GM23338 (cell line): ENCODE results near the gene RTP5. TPM values are rescaled to one million over a fixed set of nuclear protein-coding genes. Genes with fewer than 3 reads are reported as not detected.
A peak's percentile ranks its signal among the peaks of the same experiment; 100 is the strongest.

Source experiments
- ATAC-seq: fragments of 200-7000 bp; cut with Tn5 transposase; 3 replicates; pipeline ENCODE4 v1.9.1; 2020
- DNase-seq: peaks from one replicate; pipeline ENCODE4 v3.0.0-alpha.2; 2015; ENCODE audit warnings: low spot score
- H2AFZ ChIP-seq: fragments of 200-600 bp; sonication (generic); 2 replicates; pipeline ENCODE4 v1.8.0; 2016; ENCODE audit warnings: antibody characterized with exemption, mild to moderate bottlenecking, moderate library complexity
- H3F3A ChIP-seq: fragments of 200-600 bp; sonication (generic); replicated peaks from 2 replicates; pipeline ENCODE4 v1.8.0; 2017; ENCODE audit warnings: antibody characterized with exemption, mixed run types, low read depth
- H3K27ac ChIP-seq: fragments of 200-600 bp; sonication (generic); 2 replicates; pipeline ENCODE4 v1.6.1; 2016; ENCODE audit warnings: low read depth
- H3K27me3 ChIP-seq: fragments of 200-600 bp; sonication (generic); 2 replicates; pipeline ENCODE4 v1.8.0; 2016; ENCODE audit warnings: mild to moderate bottlenecking, mixed run types, moderate library complexity; ENCODE audit not compliant: insufficient read depth
- H3K36me3 ChIP-seq: fragments of 200-600 bp; sonication (generic); 2 replicates; pipeline ENCODE4 v1.8.0; 2016; ENCODE audit warnings: mild to moderate bottlenecking; ENCODE audit not compliant: insufficient read depth
- H3K4me1 ChIP-seq: fragments of 200-600 bp; sonication (generic); 2 replicates; pipeline ENCODE4 v1.8.0; 2016; ENCODE audit warnings: mild to moderate bottlenecking, moderate library complexity; ENCODE audit not compliant: insufficient read depth
- H3K4me2 ChIP-seq: fragments of 200-600 bp; sonication (generic); 2 replicates; pipeline ENCODE4 v1.7.1; 2017; ENCODE audit warnings: mixed run types
- H3K4me3 ChIP-seq: fragments of 200-600 bp; sonication (generic); 2 replicates; pipeline ENCODE4 v1.6.1; 2016; ENCODE audit warnings: mixed run types
- H3K79me2 ChIP-seq: fragments of 200-600 bp; sonication (generic); replicated peaks from 2 replicates; pipeline ENCODE4 v1.8.0; 2017; ENCODE audit warnings: mild to moderate bottlenecking; ENCODE audit not compliant: insufficient read depth
- H3K9me2 ChIP-seq: fragments of 200-600 bp; sonication (generic); 2 replicates; pipeline ENCODE4 v1.8.0; 2017; ENCODE audit not compliant: insufficient read depth
- H4K20me1 ChIP-seq: fragments of 200-600 bp; sonication (generic); replicated peaks from 2 replicates; pipeline ENCODE4 v1.8.0; 2017; ENCODE audit warnings: mild to moderate bottlenecking; ENCODE audit not compliant: insufficient read depth
- H3K27ac Mint-ChIP-seq: 2 replicates; pipeline ENCODE4 v1.8.0; 2020; ENCODE audit warnings: inconsistent platforms, mild to moderate bottlenecking, moderate library complexity, mixed read lengths
- H3K27me3 Mint-ChIP-seq: 3 replicates; pipeline ENCODE4 v1.8.0; 2022; ENCODE audit warnings: low read depth, mild to moderate bottlenecking, moderate library complexity, mixed read lengths, inconsistent platforms; ENCODE audit not compliant: insufficient read depth, poor library complexity
- H3K36me3 Mint-ChIP-seq: 3 replicates; pipeline ENCODE4 v1.8.0; 2021; ENCODE audit warnings: low read depth, mild to moderate bottlenecking, inconsistent platforms, moderate library complexity, mixed read lengths
- H3K4me1 Mint-ChIP-seq: 3 replicates; pipeline ENCODE4 v1.8.0; 2020; ENCODE audit warnings: mild to moderate bottlenecking, inconsistent platforms, mixed read lengths
- H3K4me3 Mint-ChIP-seq: 3 replicates; pipeline ENCODE4 v1.8.0; 2021; ENCODE audit warnings: moderate library complexity, mild to moderate bottlenecking, inconsistent platforms, mixed read lengths
- H3K9me3 Mint-ChIP-seq: 3 replicates; pipeline ENCODE4 v1.8.0; 2020; ENCODE audit warnings: moderate library complexity, mild to moderate bottlenecking, inconsistent platforms, mixed read lengths
- CREB1 ChIP-seq: fragments of 250-450 bp; sonication (Bioruptor Pico); IDR thresholded peaks from 2 replicates; pipeline ENCODE4 v1.5.0; 2020; ENCODE audit warnings: low read depth, mild to moderate bottlenecking, moderate library complexity
- EZH2 ChIP-seq: fragments of 200-600 bp; sonication (generic); IDR thresholded peaks from one replicate; pipeline ENCODE4 v1.8.0; 2017; ENCODE audit warnings: antibody characterized with exemption, mild to moderate bottlenecking, low read depth; ENCODE audit not compliant: unreplicated experiment
- EZH2phosphoT487 ChIP-seq: fragments of 200-600 bp; sonication (generic); IDR thresholded peaks from one replicate; pipeline ENCODE4 v1.8.1; 2018; ENCODE audit warnings: antibody characterized with exemption; ENCODE audit not compliant: unreplicated experiment
- JUNB ChIP-seq: IDR thresholded peaks from one replicate; pipeline ENCODE4 v1.6.1; 2016; ENCODE audit warnings: antibody characterized with exemption; ENCODE audit not compliant: unreplicated experiment
- NANOG ChIP-seq: IDR thresholded peaks from 2 replicates; pipeline ENCODE4 v1.6.1; 2016; ENCODE audit warnings: antibody characterized with exemption, borderline replicate concordance
- POLR2AphosphoS5 ChIP-seq: IDR thresholded peaks from 2 replicates; pipeline ENCODE4 v1.6.1; 2016; ENCODE audit warnings: antibody characterized with exemption, low read depth
- STAT1 ChIP-seq: IDR thresholded peaks from one replicate; pipeline ENCODE4 v1.6.1; 2016; ENCODE audit warnings: antibody characterized with exemption; ENCODE audit not compliant: unreplicated experiment
- ZNF114 ChIP-seq: fragments of 250-450 bp; sonication (Bioruptor Pico); IDR thresholded peaks from 2 replicates; pipeline ENCODE4 v1.5.0; 2020; ENCODE audit warnings: mild to moderate bottlenecking, moderate library complexity
- ZNF331 ChIP-seq: fragments of 250-450 bp; sonication (Bioruptor Pico); IDR thresholded peaks from 2 replicates; pipeline ENCODE4 v1.5.0; 2020; ENCODE audit warnings: low read depth, mild to moderate bottlenecking, moderate library complexity
- polyA plus RNA-seq: library from polyadenylated mRNA; unstranded; fragments of >200 nt; fragmentation: Nextera tagmentation; extraction: Ambion mirVana; gene quantifications from 2 replicates; pipeline ENCODE4 v1.2.1, GENCODE V29; 2016
- total RNA-seq: library from RNA; depleted of rRNA; stranded (reverse); fragments of >200 nt; shearing (Covaris generic); gene quantifications from 2 replicates; pipeline ENCODE4 v1.2.3, GENCODE V29; 2014
- TF ChIP-seq, protein P1 (sequence below), 2 experiments: fragments of 200-600 bp in 1 of 2; sonication (generic) in 1 of 2; conservative IDR thresholded peaks; 2 replicates each; pipeline versions ENCODE4 v1.5.1 to v1.6.1; 2016 to 2017; ENCODE audit warnings: antibody characterized with exemption in 2 of 2, low read depth in 2 of 2, mild to moderate bottlenecking in 2 of 2, moderate library complexity in 1 of 2
- TF ChIP-seq, protein P2 (sequence below): IDR thresholded peaks from 2 replicates; pipeline ENCODE4 v1.6.1; 2016; ENCODE audit warnings: antibody characterized with exemption
- TF ChIP-seq, protein P3 (sequence below): IDR thresholded peaks from one replicate; pipeline ENCODE4 v1.6.1; 2018; ENCODE audit warnings: antibody characterized with exemption; ENCODE audit not compliant: unreplicated experiment
- TF ChIP-seq, protein P4 (sequence below): fragments of 250-450 bp; sonication (Bioruptor Pico); IDR thresholded peaks from 2 replicates; pipeline ENCODE4 v1.5.0; 2020; ENCODE audit warnings: mild to moderate bottlenecking, moderate library complexity

RTP5 gene
- total and polyA plus RNA-seq, 2 experiments from 2014 or later: not detected

DNA sequence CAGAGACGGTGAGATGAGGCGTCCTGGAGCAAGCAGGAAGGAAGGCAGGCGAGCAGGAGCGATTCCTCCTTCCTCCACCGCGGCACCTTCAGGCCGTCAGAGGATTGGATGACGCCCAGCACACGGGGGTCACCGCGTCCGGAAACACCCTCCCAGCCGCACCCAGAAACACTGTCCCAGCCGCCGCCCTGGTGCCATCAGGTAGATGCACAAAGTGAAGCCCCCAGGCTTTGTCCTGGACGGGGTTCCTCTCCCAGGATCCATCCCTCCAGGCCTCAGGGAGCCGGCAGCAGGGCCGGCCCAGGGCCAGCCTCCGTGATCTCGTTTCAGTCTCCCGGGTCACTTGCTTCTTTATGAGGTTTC, 31.5 kb downstream of the RTP5 start:
- Histone ChIP-seq H3K4me3 (peak overlapping the region; percentile 50; the same call in 1 of the 2 replicates), H4K20me1 (no peaks in the 10 kb centered on the region), H3K9me2 (no peaks in the 10 kb centered on the region), H3K27me3 (no peaks in the 10 kb centered on the region), H3K4me1 (peaks cover 13% of the 10 kb centered on the region; the same call in 1 of the 2 replicates), H2AFZ (no peak overlapping the region), H3K27ac (0 out of 2 replicates have a peak overlapping the region, but pooled peaks have one; percentile 69), H3K4me2 (peak overlapping the region; percentile 75), H3K79me2 (no peaks in the 10 kb centered on the region), H3F3A (peaks cover 8% of the 10 kb centered on the region), H3K36me3 (no peaks in the 10 kb centered on the region)
- H3K27me3 Mint-ChIP-seq: peaks cover 30% of the 10 kb centered on the region
- H3K4me1 Mint-ChIP-seq: peaks cover 25% of the 10 kb centered on the region
- DNase-seq (no peak), ATAC-seq (no peak)
- no peak for TF ChIP-seq STAT1
- TF ChIP-seq ZNF114 (CRISPR knock-in tag): no peak
- no peak for TF ChIP-seq ZNF331 (CRISPR knock-in tag)
- no peak for TF ChIP-seq NANOG
- TF ChIP-seq EZH2: no peak
- TF ChIP-seq, protein P1, sequence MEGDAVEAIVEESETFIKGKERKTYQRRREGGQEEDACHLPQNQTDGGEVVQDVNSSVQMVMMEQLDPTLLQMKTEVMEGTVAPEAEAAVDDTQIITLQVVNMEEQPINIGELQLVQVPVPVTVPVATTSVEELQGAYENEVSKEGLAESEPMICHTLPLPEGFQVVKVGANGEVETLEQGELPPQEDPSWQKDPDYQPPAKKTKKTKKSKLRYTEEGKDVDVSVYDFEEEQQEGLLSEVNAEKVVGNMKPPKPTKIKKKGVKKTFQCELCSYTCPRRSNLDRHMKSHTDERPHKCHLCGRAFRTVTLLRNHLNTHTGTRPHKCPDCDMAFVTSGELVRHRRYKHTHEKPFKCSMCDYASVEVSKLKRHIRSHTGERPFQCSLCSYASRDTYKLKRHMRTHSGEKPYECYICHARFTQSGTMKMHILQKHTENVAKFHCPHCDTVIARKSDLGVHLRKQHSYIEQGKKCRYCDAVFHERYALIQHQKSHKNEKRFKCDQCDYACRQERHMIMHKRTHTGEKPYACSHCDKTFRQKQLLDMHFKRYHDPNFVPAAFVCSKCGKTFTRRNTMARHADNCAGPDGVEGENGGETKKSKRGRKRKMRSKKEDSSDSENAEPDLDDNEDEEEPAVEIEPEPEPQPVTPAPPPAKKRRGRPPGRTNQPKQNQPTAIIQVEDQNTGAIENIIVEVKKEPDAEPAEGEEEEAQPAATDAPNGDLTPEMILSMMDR (conservative IDR thresholded peaks at IDR 0.05; ENCODE audit: low read depth in 2 of 2): no peak
- TF ChIP-seq, protein P2, sequence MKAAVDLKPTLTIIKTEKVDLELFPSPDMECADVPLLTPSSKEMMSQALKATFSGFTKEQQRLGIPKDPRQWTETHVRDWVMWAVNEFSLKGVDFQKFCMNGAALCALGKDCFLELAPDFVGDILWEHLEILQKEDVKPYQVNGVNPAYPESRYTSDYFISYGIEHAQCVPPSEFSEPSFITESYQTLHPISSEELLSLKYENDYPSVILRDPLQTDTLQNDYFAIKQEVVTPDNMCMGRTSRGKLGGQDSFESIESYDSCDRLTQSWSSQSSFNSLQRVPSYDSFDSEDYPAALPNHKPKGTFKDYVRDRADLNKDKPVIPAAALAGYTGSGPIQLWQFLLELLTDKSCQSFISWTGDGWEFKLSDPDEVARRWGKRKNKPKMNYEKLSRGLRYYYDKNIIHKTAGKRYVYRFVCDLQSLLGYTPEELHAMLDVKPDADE: no peak
- TF ChIP-seq, protein P3, sequence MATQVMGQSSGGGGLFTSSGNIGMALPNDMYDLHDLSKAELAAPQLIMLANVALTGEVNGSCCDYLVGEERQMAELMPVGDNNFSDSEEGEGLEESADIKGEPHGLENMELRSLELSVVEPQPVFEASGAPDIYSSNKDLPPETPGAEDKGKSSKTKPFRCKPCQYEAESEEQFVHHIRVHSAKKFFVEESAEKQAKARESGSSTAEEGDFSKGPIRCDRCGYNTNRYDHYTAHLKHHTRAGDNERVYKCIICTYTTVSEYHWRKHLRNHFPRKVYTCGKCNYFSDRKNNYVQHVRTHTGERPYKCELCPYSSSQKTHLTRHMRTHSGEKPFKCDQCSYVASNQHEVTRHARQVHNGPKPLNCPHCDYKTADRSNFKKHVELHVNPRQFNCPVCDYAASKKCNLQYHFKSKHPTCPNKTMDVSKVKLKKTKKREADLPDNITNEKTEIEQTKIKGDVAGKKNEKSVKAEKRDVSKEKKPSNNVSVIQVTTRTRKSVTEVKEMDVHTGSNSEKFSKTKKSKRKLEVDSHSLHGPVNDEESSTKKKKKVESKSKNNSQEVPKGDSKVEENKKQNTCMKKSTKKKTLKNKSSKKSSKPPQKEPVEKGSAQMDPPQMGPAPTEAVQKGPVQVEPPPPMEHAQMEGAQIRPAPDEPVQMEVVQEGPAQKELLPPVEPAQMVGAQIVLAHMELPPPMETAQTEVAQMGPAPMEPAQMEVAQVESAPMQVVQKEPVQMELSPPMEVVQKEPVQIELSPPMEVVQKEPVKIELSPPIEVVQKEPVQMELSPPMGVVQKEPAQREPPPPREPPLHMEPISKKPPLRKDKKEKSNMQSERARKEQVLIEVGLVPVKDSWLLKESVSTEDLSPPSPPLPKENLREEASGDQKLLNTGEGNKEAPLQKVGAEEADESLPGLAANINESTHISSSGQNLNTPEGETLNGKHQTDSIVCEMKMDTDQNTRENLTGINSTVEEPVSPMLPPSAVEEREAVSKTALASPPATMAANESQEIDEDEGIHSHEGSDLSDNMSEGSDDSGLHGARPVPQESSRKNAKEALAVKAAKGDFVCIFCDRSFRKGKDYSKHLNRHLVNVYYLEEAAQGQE: no peak
- no peak for TF ChIP-seq CREB1
- no peak for TF ChIP-seq JUNB
- no peak for TF ChIP-seq EZH2phosphoT487
- TF ChIP-seq, protein P4, sequence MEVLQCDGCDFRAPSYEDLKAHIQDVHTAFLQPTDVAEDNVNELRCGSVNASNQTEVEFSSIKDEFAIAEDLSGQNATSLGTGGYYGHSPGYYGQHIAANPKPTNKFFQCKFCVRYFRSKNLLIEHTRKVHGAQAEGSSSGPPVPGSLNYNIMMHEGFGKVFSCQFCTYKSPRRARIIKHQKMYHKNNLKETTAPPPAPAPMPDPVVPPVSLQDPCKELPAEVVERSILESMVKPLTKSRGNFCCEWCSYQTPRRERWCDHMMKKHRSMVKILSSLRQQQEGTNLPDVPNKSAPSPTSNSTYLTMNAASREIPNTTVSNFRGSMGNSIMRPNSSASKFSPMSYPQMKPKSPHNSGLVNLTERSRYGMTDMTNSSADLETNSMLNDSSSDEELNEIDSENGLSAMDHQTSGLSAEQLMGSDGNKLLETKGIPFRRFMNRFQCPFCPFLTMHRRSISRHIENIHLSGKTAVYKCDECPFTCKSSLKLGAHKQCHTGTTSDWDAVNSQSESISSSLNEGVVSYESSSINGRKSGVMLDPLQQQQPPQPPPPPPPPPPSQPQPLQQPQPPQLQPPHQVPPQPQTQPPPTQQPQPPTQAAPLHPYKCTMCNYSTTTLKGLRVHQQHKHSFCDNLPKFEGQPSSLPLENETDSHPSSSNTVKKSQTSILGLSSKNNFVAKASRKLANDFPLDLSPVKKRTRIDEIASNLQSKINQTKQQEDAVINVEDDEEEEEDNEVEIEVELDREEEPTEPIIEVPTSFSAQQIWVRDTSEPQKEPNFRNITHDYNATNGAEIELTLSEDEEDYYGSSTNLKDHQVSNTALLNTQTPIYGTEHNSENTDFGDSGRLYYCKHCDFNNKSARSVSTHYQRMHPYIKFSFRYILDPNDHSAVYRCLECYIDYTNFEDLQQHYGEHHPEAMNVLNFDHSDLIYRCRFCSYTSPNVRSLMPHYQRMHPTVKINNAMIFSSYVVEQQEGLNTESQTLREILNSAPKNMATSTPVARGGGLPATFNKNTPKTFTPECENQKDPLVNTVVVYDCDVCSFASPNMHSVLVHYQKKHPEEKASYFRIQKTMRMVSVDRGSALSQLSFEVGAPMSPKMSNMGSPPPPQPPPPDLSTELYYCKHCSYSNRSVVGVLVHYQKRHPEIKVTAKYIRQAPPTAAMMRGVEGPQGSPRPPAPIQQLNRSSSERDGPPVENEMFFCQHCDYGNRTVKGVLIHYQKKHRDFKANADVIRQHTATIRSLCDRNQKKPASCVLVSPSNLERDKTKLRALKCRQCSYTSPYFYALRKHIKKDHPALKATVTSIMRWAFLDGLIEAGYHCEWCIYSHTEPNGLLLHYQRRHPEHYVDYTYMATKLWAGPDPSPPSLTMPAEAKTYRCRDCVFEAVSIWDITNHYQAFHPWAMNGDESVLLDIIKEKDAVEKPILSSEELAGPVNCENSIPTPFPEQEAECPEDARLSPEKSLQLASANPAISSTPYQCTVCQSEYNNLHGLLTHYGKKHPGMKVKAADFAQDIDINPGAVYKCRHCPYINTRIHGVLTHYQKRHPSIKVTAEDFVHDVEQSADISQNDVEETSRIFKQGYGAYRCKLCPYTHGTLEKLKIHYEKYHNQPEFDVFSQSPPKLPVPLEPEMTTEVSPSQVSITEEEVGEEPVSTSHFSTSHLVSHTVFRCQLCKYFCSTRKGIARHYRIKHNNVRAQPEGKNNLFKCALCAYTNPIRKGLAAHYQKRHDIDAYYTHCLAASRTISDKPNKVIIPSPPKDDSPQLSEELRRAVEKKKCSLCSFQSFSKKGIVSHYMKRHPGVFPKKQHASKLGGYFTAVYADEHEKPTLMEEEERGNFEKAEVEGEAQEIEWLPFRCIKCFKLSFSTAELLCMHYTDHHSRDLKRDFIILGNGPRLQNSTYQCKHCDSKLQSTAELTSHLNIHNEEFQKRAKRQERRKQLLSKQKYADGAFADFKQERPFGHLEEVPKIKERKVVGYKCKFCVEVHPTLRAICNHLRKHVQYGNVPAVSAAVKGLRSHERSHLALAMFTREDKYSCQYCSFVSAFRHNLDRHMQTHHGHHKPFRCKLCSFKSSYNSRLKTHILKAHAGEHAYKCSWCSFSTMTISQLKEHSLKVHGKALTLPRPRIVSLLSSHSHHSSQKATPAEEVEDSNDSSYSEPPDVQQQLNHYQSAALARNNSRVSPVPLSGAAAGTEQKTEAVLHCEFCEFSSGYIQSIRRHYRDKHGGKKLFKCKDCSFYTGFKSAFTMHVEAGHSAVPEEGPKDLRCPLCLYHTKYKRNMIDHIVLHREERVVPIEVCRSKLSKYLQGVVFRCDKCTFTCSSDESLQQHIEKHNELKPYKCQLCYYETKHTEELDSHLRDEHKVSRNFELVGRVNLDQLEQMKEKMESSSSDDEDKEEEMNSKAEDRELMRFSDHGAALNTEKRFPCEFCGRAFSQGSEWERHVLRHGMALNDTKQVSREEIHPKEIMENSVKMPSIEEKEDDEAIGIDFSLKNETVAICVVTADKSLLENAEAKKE (CRISPR knock-in tag): no peak
- TF ChIP-seq POLR2AphosphoS5: no peak
- H3K27ac Mint-ChIP-seq: no peak overlapping the region
- H3K9me3 Mint-ChIP-seq: peaks cover 9% of the 10 kb centered on the region; the same call in 2 of the 3 replicates
- peak overlapping the region; percentile 81 for H3K4me3 Mint-ChIP-seq
- H3K36me3 Mint-ChIP-seq: peaks cover 3% of the 10 kb centered on the region; the same call in 2 of the 3 replicates
